Measurements from ENCODE around the gene DBNL.
"Not testable (repeated sequence)": the region's sequence is repeated elsewhere in the genome, so short reads cannot be mapped to it uniquely, and the experiment has no call there.

DBNL gene

DNA sequence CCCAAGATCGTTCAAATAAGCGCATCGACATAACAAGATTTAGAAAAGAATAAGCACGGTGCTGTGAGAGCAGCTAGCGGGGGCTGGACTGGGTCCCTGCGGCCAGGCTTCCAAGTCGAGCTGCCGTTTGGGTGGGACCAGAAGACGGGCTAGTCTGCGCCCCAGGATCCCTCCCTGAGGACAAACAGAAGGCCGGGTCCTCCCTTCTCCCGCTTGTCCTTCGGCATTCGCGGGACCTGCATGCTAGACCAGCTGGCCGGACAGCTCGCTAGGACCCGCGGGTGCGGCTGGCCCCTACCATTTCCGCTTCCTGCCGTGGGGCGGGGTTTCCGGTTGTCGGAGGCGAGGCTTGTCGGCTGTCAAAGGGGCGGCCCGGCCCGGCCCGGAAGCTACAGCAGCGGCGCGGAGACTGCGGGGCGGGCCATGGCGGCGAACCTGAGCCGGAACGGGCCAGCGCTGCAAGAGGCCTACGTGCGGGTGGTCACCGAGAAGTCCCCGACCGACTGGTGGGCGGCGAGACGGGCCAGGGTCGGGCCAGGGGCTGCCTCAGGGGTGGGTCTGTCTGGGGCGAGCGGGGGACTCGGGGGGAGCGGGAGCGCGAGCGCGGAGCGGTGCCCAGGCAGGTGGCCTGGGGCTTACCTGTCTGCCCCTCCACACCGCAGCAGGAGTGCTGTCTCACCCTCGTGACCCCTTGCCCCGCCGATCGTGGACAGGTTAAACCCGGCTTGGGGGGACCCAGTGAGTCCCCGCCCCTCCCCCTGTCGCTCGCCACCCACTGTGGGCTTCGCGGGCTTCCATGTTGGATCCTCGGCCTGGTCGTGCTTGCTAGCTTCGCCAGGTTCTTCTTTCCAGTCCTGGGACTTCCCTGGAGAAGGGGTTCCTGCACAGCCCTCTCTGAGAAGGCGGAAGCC, at the start of gene DBNL:
TSS of gene DBNL (plus strand) at position 388 of the 911 bp plus-strand sequence. CDS start at position 424, 36 bp downstream.
- DNase-seq, result peak; percentile 87

DNA sequence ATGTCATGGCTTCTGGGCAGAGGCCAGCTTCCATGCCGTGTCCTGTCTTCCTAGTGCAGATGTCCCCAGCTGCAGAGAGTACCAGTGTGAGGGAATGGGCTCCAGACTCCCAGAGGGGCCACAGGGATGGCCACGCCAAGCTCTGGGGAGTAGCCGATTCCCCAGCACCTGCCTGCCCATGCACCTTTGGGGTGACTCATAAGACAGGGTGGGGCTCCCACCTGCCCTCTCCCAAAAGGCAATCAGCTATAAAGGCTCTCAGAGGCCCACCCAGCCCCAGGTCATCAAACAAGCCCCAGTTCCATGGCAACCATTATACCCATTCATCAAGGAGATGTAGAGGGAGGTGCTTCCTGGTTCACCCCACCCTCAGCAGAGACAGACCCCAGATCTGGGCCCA, 47.0 kb upstream of the DBNL start, which contains the start of gene SPDYE1:
TSS of gene SPDYE1 (plus strand) at position 366 of the 400 bp plus-strand sequence. CDS start 2,053 bp downstream, outside the sequence.
- DNase-seq, result not testable (repeated sequence)

DNA sequence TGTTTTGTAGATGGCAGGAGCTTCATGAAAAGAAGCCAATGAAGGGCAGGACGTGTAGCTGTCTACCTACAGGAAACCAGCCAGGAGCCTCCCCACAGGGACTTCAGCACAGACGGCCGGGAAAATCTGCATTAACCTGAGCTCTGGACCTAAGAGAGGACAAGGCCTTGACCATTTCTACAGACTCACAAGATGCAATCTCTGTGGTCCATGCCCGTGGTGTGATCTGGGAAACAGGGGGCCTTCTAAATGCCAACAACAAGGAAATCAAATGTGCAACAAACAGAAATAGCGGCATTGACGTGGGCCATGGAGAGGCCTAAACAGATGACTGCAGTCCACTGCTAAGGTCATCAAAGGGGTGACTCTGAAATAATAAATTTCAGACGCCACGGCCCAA, 32.4 kb upstream of the DBNL start:
- DNase-seq, result not testable (repeated sequence)

DNA sequence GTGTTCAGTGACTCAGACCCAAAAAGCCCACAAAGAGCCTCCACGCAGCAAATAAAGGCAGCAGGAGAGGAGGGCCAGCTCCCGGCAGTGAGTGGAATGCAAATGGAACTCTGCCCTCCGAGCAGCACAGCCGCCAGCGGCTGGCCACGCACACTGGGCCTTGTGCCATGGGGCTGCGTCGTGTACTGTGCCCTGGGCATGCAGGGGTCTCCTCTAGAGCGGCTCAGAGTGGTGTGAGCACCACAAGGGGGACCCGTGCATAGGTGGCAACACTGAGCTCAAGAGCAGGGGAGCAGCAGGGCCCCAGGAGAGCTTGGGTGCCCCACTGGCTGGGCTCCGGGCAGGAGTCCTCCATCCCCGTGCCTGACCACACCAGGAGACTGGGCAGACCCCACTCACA, 29.4 kb upstream of the DBNL start:
- DNase-seq, result not testable (repeated sequence)

DNA sequence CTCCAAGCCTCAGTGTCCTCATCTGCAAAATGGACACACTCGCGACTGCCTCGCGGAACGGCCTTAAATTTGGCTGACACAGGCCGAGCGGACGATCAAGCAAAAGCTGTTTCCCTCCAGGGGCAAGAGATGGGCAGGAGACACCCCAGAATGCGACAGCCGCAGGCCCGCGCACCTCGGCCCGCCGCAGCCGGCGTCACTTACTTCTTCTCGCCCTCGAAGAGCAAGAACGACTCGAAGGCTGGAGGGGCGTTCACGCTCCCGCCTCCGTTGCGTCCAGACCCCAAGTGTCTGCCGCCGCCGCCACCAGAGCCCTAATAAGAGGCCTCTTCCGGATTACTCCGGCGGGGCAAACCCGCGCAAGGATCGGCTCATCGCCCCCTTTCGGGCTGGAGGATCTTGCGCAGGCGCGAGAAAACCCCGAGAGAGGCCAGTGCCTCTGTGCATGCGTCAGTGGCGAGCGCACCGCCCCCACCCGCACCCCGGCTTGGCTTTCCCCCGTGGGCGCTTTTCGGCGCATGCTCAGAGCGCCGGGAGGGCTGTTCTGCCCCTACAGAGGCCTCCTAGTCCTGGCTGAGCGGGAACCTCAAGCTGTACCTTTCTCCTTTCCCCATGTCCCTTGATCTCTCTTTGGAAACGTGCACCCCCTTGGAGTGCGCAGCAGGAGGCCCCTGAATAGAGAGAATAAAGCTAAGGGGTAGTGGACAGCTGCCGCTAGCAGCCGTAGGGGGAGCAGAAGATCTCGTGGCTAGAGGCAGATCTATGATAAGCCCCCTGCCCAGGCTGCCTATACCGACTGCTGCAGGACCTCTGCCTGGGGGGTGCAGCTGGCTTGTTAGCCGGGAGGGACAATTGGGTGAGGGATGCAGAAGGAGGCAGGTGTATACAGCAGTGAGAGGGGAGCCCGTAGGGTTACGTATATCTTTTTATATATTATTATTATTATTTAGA, 25.4 kb upstream of the DBNL start:
- peak; percentile 88 for DNase-seq

DNA sequence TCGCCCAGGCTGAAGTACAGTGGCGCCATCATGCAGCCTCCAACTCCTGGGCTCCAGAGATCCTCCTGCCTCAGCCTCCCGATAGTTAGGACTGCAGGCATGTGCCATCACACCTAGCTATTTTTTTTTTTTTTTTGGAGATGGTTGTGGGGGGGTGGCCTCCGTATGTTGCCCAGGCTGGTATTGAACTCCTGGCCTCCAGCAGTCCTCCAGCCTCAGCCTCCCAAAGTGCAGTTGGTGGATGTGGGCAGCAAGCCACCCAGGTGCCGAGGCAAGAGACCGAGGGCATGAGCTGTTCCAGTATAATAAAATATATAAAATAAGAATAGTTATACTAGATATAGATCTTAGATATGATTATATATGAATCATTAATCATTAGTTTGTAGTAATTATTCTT, 24.7 kb upstream of the DBNL start:
- not testable (repeated sequence) for DNase-seq

DNA sequence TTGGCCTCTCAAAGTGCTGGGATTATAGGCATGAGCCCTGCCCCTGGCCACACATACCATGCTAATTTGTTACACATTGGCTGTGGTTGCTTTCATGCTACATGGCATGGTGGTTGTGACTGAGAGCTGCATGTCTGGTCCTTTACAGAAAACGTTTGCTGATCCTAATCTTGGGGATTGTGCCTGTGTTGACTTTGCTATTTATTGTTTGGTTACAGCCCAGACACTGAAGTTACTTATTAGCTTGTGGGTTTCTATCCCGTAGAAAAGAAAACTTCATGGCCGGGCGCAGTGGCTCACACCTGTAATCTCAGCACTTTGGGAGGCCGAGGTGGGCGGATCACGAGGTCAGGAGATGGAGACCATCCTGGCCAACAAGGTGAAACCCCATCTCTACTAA, 22.4 kb upstream of the DBNL start:
- not testable (repeated sequence) for DNase-seq

DNA sequence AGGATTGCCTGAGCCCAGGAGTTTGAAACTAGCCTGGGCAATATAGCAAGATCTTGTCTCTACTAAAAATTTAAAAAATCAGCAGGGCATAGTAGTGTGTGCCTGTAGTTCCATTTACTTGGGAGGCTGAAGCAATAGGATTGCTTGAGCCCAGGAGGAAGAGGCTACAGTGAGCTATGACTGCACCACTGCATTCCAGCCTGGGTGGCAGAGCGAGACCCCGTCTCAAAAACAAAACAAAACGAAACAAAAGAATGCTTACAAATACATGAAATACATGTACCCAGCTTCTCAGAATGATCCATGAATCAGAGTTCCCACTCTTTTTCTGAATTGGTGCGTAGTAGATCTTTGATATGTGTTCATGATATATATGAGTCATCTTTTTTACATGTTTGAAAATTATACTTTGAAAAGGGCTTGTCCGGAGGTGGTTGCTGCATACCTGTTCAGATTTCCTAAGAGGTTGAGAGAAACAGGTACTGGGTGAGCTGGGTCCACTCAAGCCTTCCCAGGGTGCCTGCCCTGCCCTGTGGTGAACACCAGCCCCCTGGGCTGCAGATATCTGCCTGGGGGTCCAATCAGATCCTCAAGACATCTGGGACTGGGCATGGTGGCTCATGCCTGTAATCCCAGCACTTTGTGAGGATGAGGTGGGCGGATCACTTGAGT, 21.6 kb upstream of the DBNL start:
- not testable (repeated sequence) for DNase-seq

DNA sequence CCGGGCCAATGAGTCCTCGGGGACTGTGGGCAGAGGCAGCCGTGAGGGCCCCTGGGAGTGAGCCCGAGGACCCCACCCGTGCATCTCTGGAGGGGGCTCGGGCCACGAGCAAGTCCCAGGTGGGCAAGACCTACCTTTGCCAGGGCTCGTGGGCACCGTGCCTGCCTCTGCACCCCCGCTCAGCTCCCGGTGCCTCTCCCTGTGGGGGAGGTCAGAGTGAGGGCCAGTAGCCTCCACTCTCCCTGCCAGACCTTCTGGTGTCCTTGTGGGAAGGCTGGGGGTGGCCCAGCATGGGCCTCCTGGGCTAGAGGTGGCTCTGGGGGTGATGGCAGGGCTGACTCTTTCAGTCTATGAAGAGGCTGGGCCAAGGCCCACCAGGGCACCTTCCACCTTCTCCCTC, 15.1 kb upstream of the DBNL start:
- DNase-seq, result not testable (repeated sequence)

DNA sequence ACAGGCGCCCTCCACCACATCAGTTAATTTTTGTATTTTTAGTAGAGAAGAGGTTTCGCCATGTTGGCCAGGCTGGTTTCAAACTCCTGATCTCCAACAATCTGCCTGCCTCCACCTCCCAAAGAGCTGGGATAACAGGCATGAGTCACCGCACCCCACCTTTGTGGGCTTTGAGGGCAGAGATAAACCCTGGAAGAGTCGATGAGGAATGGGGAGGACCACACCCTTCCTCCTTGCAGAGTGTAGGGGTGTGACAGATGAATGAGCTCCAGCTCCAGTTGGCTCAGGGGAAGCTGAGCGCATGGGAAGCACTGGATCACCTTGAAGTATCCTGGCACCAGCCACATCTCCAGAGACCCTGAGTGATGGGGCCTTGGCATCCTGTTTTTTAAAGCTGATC, 14.5 kb upstream of the DBNL start:
- DNase-seq, result not testable (repeated sequence)

DNA sequence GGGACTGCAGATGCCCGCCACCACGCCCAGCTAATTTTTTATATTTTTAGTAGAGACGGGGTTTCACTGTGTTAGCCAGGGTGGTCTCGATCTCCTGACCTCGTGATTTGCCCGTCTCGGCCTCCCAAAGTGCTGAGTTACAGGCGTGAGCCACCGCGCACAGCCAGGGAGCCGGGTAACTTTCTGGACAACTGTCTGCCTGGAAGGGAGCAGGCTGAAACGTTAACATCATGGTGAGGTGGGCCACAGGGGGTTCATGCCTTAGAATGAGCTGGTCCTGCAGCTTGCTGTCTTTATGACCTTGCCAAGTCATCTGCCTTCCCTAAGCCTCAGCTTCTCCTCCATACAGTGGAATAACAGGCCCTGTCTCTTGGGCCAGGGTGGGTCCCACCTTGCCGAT, 13.2 kb upstream of the DBNL start:
- not testable (repeated sequence) for DNase-seq

DNA sequence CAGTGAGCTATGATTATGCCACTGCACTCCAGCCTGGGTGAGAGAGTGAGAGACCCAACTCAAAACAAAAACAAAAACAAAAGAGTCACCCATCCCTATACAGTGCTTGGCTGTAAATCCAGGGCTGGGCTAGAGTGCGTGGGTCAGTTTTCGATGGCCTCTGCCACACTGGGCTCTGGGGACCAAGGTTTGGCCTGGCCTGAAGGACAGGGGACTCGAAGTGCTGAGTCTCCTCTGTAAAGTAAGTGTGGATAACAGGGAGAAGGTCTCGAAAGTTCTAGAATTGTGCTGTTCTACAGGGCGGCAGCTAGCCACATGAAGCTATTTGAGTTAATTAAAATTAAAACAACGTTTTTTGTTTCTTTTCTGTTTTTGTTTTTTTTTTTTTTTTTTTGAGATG, 12.5 kb upstream of the DBNL start:
- DNase-seq, result not testable (repeated sequence)

DNA sequence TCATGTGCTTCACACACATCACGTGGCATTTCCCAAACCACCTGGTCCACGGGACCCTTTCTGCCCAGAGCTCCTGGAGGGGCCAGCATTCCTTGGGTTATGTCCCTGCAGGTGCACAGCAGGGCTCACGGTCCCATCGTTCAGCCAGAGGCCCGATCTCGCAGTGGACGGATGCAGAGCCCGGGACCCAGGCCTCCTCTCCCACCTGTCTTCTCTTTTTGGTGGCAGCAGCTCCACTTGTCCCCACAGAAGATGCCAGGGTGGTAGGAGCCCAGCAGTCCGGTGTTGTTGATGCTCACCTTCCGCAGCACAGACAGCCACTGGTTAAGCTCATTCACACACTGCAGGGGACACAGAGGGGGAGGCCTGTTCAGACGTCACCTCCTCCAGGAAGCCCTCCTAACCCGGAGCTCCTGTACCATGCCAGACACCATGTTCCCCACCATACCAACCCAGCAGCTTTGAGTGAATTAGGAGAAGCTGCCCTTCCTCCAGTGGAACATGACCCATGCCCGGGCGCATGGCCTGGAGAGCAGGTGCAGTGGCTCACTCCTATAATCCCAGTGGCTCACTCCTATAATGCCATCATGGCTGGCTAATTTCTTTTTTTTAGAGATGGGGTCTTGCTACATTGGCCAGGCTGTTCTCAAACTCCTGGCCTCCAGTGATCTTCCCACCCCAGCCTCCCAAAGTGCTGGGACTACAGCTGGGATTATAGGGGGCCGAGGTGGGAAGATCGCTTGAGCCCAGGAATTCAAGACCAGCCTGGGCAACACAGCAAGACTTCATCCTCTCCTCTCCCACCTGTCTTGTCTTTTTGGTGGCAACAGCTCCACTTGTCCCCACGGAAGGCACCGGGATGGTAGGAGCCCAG, 10.3 kb upstream of the DBNL start:
- not testable (repeated sequence) for DNase-seq

DNA sequence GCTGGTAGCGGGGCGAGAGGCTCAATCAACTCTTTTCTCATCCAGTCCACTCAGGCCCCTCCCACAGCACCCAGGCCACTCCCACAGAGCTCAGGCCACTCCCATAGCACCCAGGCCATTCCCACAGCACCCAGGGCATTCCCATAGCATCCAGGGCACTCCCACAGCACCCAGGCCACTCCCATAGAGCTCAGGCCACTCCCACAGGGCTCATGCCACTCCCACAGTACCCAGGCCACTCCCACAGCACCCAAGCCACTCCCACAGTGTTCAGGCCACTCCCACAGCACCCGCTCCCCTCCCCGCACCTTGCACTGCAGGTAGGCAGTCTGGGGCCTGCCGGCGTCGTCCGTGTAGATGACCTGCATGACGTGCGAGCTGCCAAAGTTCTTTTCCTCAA, 8.1 kb upstream of the DBNL start:
- peak; percentile 25 for DNase-seq

DNA sequence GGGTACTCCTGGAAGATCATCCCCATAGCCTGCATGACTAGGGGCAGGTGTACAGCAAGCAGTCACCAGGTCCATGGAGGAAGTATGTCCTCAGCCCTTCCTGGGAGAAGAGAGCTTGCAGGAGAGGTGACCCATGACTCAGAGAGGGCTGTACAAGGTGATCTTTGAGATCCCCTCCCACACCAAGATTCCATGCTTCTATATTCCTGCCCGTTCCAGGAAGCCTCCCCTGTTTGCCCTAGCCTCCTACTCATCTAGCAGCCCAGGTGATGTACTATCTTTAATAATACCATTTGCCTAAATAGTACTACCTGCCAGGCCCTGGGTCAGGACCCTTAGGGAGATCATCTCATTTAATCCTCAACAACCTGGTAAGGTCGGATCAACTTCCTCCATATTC, 6.6 kb upstream of the DBNL start:
- DNase-seq, result not testable (repeated sequence)

DNA sequence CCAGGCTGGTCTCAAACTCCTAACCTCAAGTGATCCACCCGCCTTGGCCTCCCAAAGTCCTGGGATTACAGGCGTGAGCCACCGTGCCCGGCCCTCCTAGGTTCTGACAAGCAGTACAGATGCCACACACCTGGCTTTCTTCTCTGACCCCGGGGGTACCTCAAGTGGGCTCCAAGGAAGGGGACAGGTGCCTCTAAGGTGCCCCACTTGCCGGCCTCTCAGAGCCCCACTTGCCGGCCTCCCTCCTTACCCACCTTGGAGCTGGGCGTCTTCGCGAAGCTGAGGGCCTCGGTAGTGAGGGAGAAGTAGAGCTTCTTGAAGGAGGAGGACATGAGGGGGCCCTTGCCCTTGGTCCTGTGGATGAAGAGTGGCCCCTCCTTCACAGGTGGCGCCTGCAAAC, 5.9 kb upstream of the DBNL start:
- DNase-seq, result not testable (repeated sequence)

DNA sequence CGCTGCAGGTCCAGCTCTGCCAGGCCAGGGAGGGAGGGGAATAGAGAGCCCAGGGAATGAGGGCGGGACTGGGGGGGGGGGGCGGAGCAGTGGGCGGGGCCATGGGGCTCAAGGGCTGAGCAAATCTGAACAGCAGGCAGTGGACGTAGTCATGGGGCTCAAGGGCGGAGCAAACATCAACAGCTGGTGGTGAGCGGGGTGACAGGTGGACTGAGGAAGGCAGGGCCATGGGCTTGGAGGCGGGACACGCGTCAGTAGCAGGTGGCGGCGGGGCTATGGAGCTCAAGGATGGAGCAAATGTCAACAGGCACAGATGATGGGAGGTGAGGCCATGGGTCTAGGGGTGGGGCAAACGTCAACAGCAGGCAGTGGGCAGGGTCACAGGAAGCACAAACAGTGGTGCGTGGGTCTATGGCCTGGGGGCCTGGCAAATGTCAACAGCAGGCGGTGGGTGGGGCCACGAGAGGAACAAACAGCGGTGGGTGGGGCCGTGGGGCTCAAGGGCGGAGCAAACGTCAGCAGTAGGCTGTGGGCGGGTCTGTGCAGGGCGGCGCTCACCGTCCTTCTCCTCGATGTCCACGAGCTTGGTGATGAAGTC, 5.4 kb upstream of the DBNL start:
- peak; percentile 48 for DNase-seq

DNA sequence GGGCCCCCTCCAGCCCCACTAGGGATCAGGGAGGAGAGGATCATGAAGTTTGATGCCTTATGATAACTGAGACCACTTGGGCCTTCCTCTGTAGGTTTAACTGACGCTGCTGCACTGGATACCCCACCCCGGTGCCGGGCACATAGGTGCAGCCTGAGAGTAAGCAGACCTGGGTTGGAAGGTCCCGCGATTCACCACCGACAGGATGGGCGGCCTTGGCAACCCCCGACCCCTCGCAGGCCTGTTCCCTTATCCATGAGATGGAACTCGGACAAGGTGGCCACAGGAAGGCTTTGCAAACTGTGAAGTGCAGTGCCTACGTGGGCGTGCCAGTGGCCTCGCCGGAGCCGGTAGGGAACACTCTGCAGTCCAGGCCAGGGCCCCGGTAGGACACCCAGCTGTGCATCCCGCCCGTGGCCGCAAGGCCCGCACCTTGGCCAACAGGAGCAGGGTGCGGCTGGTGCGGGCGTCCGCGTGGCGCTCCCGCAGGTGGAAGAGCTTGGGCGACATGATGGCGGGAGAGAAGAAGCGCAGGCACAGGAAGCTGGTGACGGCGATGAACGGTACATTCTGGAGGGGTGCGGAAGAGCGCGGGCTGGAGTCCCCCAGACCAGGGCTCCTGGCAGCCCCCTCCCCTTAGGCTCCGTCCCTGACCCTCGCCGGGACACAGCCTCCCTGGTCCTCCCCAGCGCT, 4.6 kb upstream of the DBNL start:
- not testable (repeated sequence) for DNase-seq

DNA sequence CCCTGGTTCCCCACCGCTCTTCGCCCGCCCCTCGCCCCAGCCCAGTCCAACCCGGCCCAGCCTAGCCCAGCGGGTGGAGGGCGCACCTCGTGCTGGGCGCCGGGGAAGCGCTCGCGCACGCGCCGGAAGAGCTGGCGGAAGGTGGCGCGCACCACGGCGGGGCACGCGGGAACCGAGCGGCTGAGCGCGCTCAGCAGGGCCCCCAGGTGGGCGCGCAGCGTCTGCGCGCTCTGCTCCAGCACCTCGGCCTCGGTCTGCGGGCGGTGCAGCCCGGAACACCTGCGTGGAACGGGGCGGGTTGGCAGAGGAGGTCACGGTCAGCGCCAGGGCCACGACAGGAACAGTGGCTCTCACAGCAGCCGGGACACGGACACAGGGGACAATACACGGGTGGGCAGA, 4.0 kb upstream of the DBNL start:
- not testable (repeated sequence) for DNase-seq

DNA sequence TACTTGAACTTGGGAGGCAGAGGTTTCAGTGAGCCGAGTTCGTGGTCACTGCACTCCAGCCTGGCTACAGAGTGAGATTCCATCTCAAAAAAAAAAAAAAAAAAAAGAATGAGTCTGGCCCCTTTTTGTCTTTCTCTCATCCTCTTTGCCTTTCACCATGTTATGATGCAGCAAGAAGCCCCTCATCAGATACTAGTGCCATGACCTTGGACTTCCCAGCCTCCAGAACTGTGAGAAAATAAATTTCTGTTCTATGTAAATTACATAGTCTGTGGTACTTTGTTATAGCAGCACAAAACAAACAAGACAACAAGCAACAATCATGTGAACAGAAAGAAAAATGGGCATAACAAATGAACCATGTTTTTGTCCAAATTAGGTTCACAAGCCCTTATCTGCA, 2.3 kb upstream of the DBNL start:
- no peak for DNase-seq

DNA sequence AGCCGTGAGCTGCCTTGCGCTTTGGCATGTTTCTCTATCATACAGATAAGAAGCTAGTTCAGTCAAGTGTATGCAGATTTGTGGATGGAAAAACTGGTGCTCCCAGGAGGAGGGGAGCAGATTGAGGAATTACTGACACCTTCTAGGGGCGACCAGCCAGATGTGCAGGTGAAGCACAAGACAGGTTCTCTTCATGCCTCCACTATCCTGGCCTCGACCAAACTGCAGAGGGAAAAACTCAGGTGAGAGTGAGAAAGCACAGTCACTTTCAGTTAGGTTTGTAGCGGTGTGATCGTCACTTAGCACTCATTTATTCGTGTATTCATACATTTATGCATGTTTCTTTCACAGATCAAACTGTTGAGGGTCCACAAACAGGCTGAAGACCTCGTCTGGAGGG, 600 bp upstream of the DBNL start:
- no peak for DNase-seq

All from HCEC 1CT (cell line).